GM21619 (cell line): Measurements from ENCODE around the gene CMSS1.
A peak's percentile ranks its signal among the peaks of the same experiment; 100 is the strongest.

Source experiments
- ATAC-seq: cut with Tn5 transposase; IDR thresholded peaks from one replicate; pipeline ENCODE4 v1.9.1; 2021; ENCODE audit not compliant: unreplicated experiment

Gene CMSS1

GRCh38 chr3:99954914-99955644 lies 137.4 kb downstream of the CMSS1 start:
- no peak for ATAC-seq

DNA sequence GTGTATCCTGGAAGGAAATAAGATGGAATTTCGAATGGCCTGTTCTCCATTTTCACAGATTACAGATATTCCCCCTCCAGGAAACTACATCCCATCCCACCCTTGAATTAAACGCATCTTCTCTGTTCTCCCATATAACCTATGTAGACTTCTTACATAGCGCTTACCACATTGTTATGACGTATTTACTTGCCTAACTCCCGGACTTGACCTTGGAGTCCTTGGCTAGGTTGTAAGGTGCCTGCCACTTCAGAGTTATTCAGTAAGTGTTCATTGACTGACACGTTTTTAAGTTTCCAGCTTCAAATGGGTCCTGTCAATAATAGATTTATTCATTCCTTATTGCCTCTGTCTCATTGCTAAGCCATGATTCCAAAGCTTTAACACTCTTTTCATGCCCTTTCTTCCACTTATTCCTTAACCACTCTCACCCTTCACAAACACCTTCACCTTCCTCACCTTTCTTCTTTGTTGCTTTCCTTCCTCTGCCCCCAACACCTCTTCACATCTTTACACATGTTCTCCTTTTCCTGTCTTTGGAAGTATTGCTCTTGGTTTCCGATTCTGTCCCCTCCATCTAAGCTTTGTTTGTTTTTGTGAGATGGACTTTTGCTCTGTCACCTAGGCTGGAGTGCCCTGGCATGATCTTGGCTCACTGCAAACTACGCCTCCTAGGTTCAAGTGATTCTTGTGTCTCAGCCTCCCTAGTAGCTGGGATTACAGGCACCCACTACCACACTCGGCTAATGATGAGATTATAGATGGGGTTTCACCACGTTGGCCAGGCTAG lies 138.3 kb downstream of the CMSS1 start:
- ATAC-seq, result no peak

DNA sequence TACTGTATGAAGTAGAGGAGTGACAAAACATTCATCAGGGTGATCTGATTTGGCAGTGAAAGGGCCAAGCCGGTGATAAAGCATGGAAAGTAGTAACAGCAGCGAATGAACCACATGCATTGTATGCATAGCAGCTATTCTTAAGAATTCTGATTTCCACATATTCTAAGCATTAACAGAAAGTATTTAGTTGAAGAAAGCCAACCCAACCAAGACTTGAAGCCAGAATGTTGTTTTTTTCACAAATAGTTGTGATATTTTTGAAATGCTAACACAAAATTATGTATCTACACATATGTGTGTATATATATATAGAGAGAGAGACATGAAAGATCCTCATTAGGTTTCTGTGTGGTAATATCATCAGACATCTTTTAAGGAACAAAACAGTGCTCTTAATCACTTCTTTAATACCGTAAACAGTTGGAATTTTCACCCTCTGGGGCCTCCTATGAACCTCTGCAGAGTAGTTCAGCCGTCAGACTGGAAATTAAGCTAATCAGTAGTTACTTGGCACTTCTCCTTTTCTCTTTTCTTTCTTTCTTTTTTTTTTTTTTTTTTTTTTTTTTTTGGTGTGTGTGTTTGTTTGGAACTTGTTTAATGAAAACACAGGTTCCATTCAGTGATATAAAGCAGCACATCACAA lies 139.6 kb downstream of the CMSS1 start:
- no peak for ATAC-seq

GRCh38 chr3:99958222-99958912 lies 140.7 kb downstream of the CMSS1 start:
- no peak for ATAC-seq

DNA sequence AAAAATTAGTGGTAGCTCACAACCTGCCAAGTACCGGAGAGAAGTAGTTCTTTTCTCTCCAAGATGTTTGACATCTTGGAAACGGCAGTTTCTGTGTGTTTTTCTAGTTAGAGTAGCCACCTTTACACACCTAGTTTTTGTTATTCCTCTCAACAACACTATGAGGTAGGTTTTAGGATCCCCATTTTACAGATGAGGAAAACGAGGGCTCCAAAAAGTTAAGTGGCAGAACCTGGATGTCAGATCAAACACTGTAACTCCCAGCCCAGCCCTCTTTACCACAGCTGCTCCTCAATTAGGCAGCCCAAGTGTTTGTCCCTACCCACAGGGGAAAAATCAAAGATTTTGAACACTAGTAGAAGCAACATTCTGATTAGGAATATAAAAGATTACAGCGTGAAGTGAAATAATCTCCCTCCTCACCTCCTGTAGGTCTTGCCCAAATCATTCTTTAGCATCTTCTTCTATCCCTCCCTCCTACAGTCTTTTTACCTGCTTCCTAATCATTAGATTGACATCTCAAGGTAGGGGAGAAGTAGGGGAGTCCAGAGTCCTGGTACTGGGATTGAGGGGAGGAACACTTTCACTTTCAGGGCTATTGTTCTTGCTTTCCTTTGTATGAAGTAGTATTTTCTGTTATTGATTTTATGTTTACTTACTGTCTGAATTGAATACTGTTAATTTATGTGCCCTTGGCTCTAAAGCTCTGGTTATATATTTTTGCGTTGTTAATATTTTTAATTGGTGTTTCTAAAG lies 142.6 kb downstream of the CMSS1 start:
- no peak for ATAC-seq

- no peak for ATAC-seq
Observed at GRCh38 chr3:99960941-99961340, 143.3 kb downstream of the CMSS1 start.

- ATAC-seq, result no peak
Observed at GRCh38 chr3:99961756-99962515, 144.3 kb downstream of the CMSS1 start.

GRCh38 chr3:99962703-99963102 lies 145.0 kb downstream of the CMSS1 start:
- no peak for ATAC-seq

DNA sequence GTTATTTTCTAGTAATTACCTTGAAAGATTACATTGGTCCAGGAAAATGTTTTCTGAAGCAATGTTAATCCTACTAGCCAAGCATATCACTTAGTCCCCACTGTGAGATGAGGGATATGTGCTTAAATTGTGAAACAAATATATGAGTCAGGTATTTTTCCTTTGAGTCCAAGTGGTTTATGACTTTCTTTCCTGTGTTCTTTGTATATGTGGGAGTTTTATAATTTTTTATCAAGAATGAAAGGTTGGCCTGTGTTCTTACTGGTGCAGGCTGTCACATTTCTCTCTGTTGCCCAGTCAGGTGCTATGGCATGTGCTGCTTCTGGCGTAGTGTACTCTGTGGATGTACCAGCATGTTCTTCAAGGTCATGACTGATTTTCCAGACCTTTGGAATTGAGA lies 147.4 kb downstream of the CMSS1 start:
- no peak for ATAC-seq

DNA sequence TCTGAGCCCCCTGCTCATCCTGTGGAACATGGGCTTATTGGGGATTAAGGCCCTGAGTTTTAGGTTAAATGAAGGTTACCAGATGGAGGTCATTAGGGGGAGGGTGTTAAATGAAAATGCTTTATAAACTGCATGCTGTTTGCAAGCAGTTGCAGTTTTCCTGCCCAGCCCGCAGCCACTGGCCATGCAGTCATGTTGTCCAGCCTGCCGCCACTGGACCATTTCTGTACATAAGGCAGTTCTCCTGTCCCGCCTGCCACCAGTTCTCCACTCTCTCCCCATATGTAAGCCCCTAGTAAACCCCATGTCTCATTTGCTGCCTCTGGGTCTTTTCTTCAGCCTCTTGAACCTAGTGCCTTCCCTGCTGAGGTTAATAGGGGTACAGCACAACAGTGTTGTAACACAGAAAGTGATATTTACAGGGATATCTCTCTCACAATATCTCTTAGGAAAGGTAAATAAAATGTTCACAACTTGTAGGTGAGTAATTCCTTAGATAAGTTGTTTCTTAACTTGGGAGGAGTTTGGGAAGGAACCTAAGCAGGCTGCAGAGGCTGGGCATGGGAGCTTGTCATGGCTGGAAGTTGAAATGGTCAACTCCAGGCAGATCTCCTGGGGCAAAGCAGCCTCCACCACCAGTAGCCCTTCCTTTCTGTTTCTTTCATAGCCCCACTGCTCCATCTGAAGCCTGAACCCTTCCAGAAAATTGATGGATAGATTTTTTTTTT lies 148.2 kb downstream of the CMSS1 start:
- ATAC-seq, result no peak

GRCh38 chr3:99966662-99967416 lies 149.2 kb downstream of the CMSS1 start:
- no peak for ATAC-seq

DNA sequence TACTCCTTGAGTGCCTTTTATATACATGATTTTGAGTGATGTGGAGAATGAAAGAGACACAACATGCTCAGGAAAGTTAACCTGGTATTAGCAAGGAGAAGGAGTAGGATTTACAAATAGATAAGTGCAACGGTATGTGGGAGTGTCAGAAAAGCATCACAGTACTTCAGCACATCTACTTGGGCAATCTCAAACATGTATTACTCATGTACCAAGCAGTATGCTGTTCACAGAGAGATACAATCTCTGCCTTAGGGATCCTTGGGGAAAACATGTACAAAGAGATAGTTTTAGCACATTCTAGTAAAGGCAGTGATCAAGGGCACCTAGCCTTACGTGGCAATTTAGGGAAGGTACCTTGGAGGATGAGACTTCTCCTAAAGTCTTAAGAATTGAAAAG lies 150.1 kb downstream of the CMSS1 start:
- no peak for ATAC-seq

DNA sequence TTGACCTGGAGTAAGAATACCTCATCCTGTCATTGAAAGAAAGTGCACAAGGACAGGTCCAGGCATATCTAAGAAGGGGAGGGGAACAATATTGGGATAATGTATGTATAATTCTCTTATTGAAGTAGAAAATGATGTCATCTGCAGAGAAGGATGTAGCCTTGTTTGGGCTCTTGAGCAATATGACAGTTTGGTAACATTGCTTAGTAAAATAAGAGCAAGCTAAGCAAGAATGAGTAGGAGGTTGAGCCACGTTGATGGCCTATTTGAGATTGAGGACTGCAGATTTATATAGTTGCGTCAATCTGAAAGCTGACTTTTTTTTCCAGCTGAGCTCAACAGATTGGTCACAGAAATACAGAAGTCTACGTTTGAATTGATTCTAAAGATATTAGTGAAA lies 151.5 kb downstream of the CMSS1 start:
- ATAC-seq, result no peak

- ATAC-seq, result peak; percentile 96
Observed at GRCh38 chr3:99970198-99970597, 152.5 kb downstream of the CMSS1 start.

DNA sequence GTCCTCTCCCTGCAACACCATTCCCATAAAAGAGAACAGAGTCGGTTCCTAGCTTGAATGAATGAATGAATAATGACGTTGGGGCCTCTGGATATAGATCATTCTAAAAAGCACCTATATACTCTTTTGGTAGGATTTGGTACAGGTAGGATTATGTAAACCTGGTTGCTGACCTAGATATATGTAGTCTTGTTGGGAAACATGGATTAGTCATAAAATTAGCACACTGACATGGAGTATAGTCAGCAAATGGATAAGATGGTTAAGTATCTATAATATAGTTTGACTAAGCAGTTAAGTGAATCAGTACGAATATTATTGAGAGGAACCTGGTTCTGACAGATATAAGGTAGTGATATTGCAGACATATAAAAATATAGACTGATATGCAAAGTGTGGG lies 154.1 kb downstream of the CMSS1 start:
- ATAC-seq, result no peak

DNA sequence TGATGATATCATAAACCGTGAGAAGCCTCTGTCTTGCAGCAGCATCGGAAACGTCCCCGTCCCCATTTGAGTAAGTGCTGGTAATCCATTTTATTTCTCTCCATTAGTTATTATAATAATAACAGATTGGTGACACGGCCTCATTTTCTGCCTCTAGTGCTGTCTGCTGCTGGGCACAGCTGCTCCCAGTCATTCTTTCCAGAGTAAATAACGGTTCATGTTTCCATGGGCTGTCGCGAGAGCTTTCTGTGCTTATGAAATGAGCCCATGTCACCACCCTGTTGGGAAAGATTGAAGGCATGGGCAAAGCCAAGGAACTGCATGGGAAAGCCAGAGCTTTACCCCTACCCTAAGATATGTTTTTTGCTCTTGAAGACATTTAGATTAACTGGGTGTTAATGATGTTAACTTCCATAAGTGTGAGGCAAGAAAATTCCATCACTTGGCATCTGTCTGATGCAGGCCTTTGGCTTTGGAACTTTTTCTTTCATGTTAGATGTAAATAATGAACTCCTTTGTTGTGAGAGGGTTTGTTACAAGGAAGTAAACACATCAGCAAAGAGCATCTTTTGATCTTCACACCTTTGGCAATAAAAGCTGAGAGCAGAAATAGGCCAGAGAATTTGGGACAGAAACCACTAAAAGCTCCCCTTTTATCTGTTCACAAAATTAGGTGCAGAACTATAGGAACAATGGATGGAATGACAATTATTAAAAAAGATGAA lies 154.9 kb downstream of the CMSS1 start:
- no peak for ATAC-seq

- ATAC-seq, result no peak
Observed at GRCh38 chr3:99974989-99975388, 157.3 kb downstream of the CMSS1 start.

- ATAC-seq, result no peak
Observed at GRCh38 chr3:99976584-99976983, 158.9 kb downstream of the CMSS1 start.
